ENCODE data around the gene ANOS1. TPM values are rescaled to one million over a fixed set of nuclear protein-coding genes. Genes with fewer than 3 reads are reported as not detected.

The ANOS1 gene
- total RNA-seq, 1 experiment from 2014 or later: 54.9 TPM

- TF ChIP-seq CTCF (conservative IDR thresholded peaks at IDR 0.05): no peak
- no peak for DNase-seq
- Mint-ChIP-seq H3K9me3 (peaks cover 2 to 23% of the 10 kb centered on the region in 2 experiments), H3K4me3 (no peak overlapping the region), H3K4me1 (no peaks in the 10 kb centered on the region), H3K27me3 (ENCODE audit: low read depth) (no peaks in the 10 kb centered on the region; the same call in 1 of the 2 replicates), H3K27ac (no peak overlapping the region), H3K36me3 (ENCODE audit: insufficient read depth in 1 of 3, low read depth in 3 of 3) (peaks cover 0 to 2% (median 0%) of the 10 kb centered on the region in 3 experiments; a peak in 3 of 7 replicates)
- H3K4ac ChIP-seq (ENCODE audit: low read depth, low read length): no peak overlapping the region
- H2BK120ac ChIP-seq (ENCODE audit: low read depth, low read length, poor library complexity, severe bottlenecking): no peak overlapping the region
- no peak overlapping the region for H2BK12ac ChIP-seq (ENCODE audit: insufficient read length, low read depth, low read length)
- H3T11ph ChIP-seq (ENCODE audit: low read length): no peak overlapping the region
- no peaks in the 10 kb centered on the region for H3K79me1 ChIP-seq (ENCODE audit: insufficient read depth, low read depth, low read length, poor library complexity, severe bottlenecking)
- H2AK5ac ChIP-seq (ENCODE audit: insufficient read length, low read length): no peak overlapping the region
- H2BK15ac ChIP-seq (ENCODE audit: low read depth, low read length): no peak overlapping the region
- no peaks in the 10 kb centered on the region for H3K27me3 ChIP-seq (ENCODE audit: insufficient read depth, low read length)
- no peak overlapping the region for H3K27ac ChIP-seq (ENCODE audit: insufficient read length, low read depth, low read length)
- H2AFZ ChIP-seq (ENCODE audit: low read length): no peak overlapping the region
- H4K91ac ChIP-seq (ENCODE audit: insufficient read length, low read depth, low read length): no peak overlapping the region
- no peaks in the 10 kb centered on the region for H3K9me3 ChIP-seq (ENCODE audit: control insufficient read depth, low read depth, low read length)
- no peak overlapping the region for H3K18ac ChIP-seq (ENCODE audit: insufficient read length, low read depth, low read length)
- no peak overlapping the region for H3K23ac ChIP-seq (ENCODE audit: insufficient read length, low read depth, low read length)
- no peak overlapping the region for H2BK20ac ChIP-seq (ENCODE audit: low read depth, low read length, poor library complexity, severe bottlenecking)
- no peaks in the 10 kb centered on the region for H3K4me1 ChIP-seq (ENCODE audit: insufficient read depth, low read length)
- H4K20me1 ChIP-seq (ENCODE audit: control insufficient read depth, insufficient read depth, insufficient read length): no peaks in the 10 kb centered on the region
- H4K5ac ChIP-seq (ENCODE audit: insufficient read length, low read depth, low read length): no peak overlapping the region
- no peak overlapping the region for H3K4me2 ChIP-seq (ENCODE audit: insufficient read depth, insufficient read length, low read length)
- H3K14ac ChIP-seq (ENCODE audit: insufficient read depth, low read length): no peak overlapping the region
- H3K23me2 ChIP-seq (ENCODE audit: insufficient read length, low read depth, low read length, poor library complexity, severe bottlenecking): no peaks in the 10 kb centered on the region
- no peak overlapping the region for H3K9ac ChIP-seq (ENCODE audit: extremely low read depth, insufficient read length, low read length)
- H2BK5ac ChIP-seq (ENCODE audit: insufficient read length, low read length): no peak overlapping the region
- no peak overlapping the region for H4K8ac ChIP-seq (replicated peaks; ENCODE audit: insufficient read length, low read depth, low read length)
- H3K79me2 ChIP-seq (ENCODE audit: insufficient read depth, low read length): no peaks in the 10 kb centered on the region
- H3K56ac ChIP-seq (ENCODE audit: insufficient read length, low read depth, low read length): no peak overlapping the region
Observed at GRCh38 chrX:8755813-8756212, 23.9 kb upstream of the ANOS1 start.
